ENCODE results near the gene OIP5. TPM values are rescaled to one million over a fixed set of nuclear protein-coding genes. Genes with fewer than 3 reads are reported as not detected.

Gene OIP5
- total and polyA plus RNA-seq, 9 of the 15 experiments (the other 6 are each of a cell fraction or from before 2014, with no cell fraction given) = 8.3 to 54.8 (median 35.3) TPM

DNA sequence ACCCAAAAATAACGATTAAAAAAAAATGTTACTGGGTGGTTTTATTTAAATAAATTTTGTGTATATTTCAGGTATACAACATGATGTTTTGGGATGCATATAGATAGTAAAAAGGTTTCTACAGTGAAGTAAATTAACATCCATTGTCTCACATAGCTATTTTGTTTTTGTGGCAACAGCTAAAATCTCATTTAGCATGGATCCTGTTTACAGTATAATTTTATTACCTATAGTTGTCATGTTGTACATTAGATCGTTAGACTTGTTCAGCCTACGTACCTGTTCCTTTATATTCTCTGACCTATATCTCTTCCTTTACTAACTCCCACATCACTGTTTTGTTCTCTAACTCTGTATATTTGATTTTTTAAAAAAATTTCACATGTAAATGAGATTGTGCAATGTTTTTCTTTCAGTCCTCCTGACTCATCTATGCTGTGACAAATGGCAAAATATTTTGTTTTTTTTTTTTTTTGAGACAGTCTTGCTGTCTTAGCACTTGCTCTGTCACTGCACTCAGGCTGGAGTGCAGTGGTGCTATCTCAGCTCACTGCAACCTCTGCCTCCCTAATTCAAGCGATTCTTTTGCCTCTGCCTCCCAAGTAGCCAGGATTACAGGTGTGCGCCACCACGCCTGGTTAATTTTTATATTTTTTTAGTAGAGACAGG, 45.6 kb downstream of the OIP5 start:
- ChIA-PET CTCF (ENCODE audit: low intra/inter-chr PET ratio) (no interaction called here), POLR2A (interaction anchor here (1.2 to 2.2 kb wide), 2 partner anchors 46 to 48 kb away, joined by 5 to 6 read pairs; partner anchors contain the start of genes NUSAP1 and OIP5)
- H3K9me1 ChIP-seq (ENCODE audit: control insufficient read depth, insufficient read depth, low read length) = no peaks in the 10 kb centered on the region
- intact Hi-C loops (cut with micrococcal nuclease) = no loop called here
- H3K27ac ChIP-seq (ENCODE audit: extremely low read depth, low read depth, low read length) = no peak overlapping the region; the same call in 2 of the 3 replicates
- no peak overlapping the region for H3K9ac ChIP-seq (ENCODE audit: insufficient read depth in 1 of 2, low read depth in 2 of 2, low read length in 2 of 2)
- no peak overlapping the region for H2AFZ ChIP-seq (ENCODE audit: low read depth, low read length)
- no peak for ATAC-seq
- FAIRE-seq = no peak
- peaks cover 4% of the 10 kb centered on the region; the same call in 1 of the 2 replicates for H4K20me1 ChIP-seq (replicated peaks; ENCODE audit: control insufficient read depth, insufficient read depth, low read length)
- no peak overlapping the region for H3K4me3 ChIP-seq
- TF ChIP-seq RBFOX2 (IDR thresholded peaks at IDR 0.05; ENCODE audit: low read depth, low read length) = peak; percentile 51
- TF ChIP-seq, protein P1, sequence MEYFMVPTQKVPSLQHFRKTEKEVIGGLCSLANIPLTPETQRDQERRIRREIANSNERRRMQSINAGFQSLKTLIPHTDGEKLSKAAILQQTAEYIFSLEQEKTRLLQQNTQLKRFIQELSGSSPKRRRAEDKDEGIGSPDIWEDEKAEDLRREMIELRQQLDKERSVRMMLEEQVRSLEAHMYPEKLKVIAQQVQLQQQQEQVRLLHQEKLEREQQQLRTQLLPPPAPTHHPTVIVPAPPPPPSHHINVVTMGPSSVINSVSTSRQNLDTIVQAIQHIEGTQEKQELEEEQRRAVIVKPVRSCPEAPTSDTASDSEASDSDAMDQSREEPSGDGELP (CRISPR knock-in tag; IDR thresholded peaks at IDR 0.05; ENCODE audit: borderline replicate concordance) = 0 out of 2 replicates have a peak, but pooled peaks have one; percentile 5
- TF ChIP-seq HNRNPLL (IDR thresholded peaks at IDR 0.05; ENCODE audit: low read depth, low read length, poor library complexity, severe bottlenecking) = no peak
- TF ChIP-seq CEBPB (tag; IDR thresholded peaks at IDR 0.05) = peak; percentile 94
- peak; percentile 53 for TF ChIP-seq CEBPG (CRISPR knock-in tag; IDR thresholded peaks at IDR 0.05)
- TF ChIP-seq CEBPG (tag; conservative IDR thresholded peaks at IDR 0.05 in 1 of 2, IDR thresholded peaks at IDR 0.05 in 1 of 2) = peak; percentile 75 to 88
- peak in 1 of 2 experiments; percentile 30; a peak in 1 of 4 replicates for TF ChIP-seq TRIM24 (IDR thresholded peaks at IDR 0.05)
- peaks cover 53% of the 10 kb centered on the region for H3K79me2 ChIP-seq (ENCODE audit: control insufficient read depth, insufficient read depth, low read length)
- H3K4me2 ChIP-seq (ENCODE audit: insufficient read depth, low read length) = peak overlapping the region; percentile 5; the same call in 1 of the 2 replicates
- no peak for DNase-seq (ENCODE audit: extremely low read depth in 1 of 4, low spot score in 3 of 4)
- peaks cover 8 to 12% of the 10 kb centered on the region in 2 experiments; a peak in 4 of 5 replicates for H3K4me1 ChIP-seq (replicated peaks in 1 of 2; ENCODE audit: control insufficient read depth in 2 of 2, insufficient read depth in 2 of 2, low read length in 2 of 2)
- BruUV-seq (replicated peaks) = no TSS peak
- 93% methylated on average over 6 of the region's 6 CpGs for WGBS (ENCODE audit: insufficient coverage, low coverage, missing lambda C conversion rate)
- H3K36me3 ChIP-seq (ENCODE audit: control insufficient read depth, insufficient read depth, low read length) = peaks cover 68% of the 10 kb centered on the region
- in situ Hi-C loops (cut with MboI) = no loop called here
- no peaks in the 10 kb centered on the region for H3K27me3 ChIP-seq (ENCODE audit: control insufficient read depth in 2 of 2, insufficient read depth in 2 of 2, low read length in 2 of 2)
- no peaks in the 10 kb centered on the region for H3K9me3 ChIP-seq (replicated peaks; ENCODE audit: control insufficient read depth, insufficient read depth, low read depth, low read length)

Data from K562 (cell line).